A673 (cell line): ENCODE results near the gene DEXI.

Experiments
- CTCF ChIP-seq: fragments of 300-800, 200-600 bp; sonication (generic); conservative IDR thresholded peaks from 2 replicates; pipeline ENCODE4 v1.5.1; 2017; ENCODE audit warnings: low read depth, mild to moderate bottlenecking, antibody characterized with exemption, low read length, moderate library complexity, mixed read lengths
- EZH2 ChIP-seq: fragments of 200-600 bp; sonication (generic); IDR thresholded peaks from 2 replicates; pipeline ENCODE4 v1.6.1; 2017; ENCODE audit warnings: borderline replicate concordance, low read depth, mild to moderate bottlenecking, mixed read lengths, antibody characterized with exemption, low read length; ENCODE audit not compliant: poor library complexity, severe bottlenecking

- TF ChIP-seq CTCF (no peak), EZH2 (no peak)
Measured at GRCh38 chr16:10954903-10955302, 12.6 kb upstream of the DEXI start.
